ENCODE results near the gene TOM1L1.

TOM1L1 gene

GRCh38 chr17:54902611-54903010 lies 2.0 kb downstream of the TOM1L1 start:
- DNase-seq (ENCODE audit: low read depth), result no peak
- no peak for TF ChIP-seq CTCF (IDR thresholded peaks at IDR 0.05; ENCODE audit: insufficient read depth, low read depth, low read length, missing control alignments)
- H3K4me3 ChIP-seq (ENCODE audit: low read depth, low read length), result no peak overlapping the region

- no peak overlapping the region for H3K4me3 ChIP-seq (ENCODE audit: low read depth, low read length)
- no peak for DNase-seq (ENCODE audit: low read depth)
- TF ChIP-seq CTCF (IDR thresholded peaks at IDR 0.05; ENCODE audit: insufficient read depth, low read depth, low read length, missing control alignments), result no peak
Observed at GRCh38 chr17:54903375-54903774, 2.7 kb downstream of the TOM1L1 start.

GRCh38 chr17:54906683-54907082 lies 6.0 kb downstream of the TOM1L1 start:
- TF ChIP-seq CTCF (IDR thresholded peaks at IDR 0.05; ENCODE audit: insufficient read depth, low read depth, low read length, missing control alignments), result no peak
- no peak overlapping the region for H3K4me3 ChIP-seq (ENCODE audit: low read depth, low read length)
- no peak for DNase-seq (ENCODE audit: low read depth)

- TF ChIP-seq CTCF (IDR thresholded peaks at IDR 0.05; ENCODE audit: insufficient read depth, low read depth, low read length, missing control alignments), result no peak
- H3K4me3 ChIP-seq (ENCODE audit: low read depth, low read length), result no peak overlapping the region
- DNase-seq (ENCODE audit: low read depth), result no peak
Observed at GRCh38 chr17:54907376-54907775, 6.7 kb downstream of the TOM1L1 start.

GRCh38 chr17:54909766-54910165 lies 9.1 kb downstream of the TOM1L1 start:
- no peak for DNase-seq (ENCODE audit: low read depth)
- no peak for TF ChIP-seq CTCF (IDR thresholded peaks at IDR 0.05; ENCODE audit: insufficient read depth, low read depth, low read length, missing control alignments)
- no peak overlapping the region for H3K4me3 ChIP-seq (ENCODE audit: low read depth, low read length)

GRCh38 chr17:54916721-54917120 lies 16.1 kb downstream of the TOM1L1 start:
- DNase-seq (ENCODE audit: low read depth), result no peak
- H3K4me3 ChIP-seq (ENCODE audit: low read depth, low read length), result no peak overlapping the region
- TF ChIP-seq CTCF (IDR thresholded peaks at IDR 0.05; ENCODE audit: insufficient read depth, low read depth, low read length, missing control alignments), result no peak

- DNase-seq (ENCODE audit: low read depth), result no peak
- no peak for TF ChIP-seq CTCF (IDR thresholded peaks at IDR 0.05; ENCODE audit: insufficient read depth, low read depth, low read length, missing control alignments)
Observed at GRCh38 chr17:54919425-54919824, 18.8 kb downstream of the TOM1L1 start.

More at GRCh38 chr17:54919425-54919824, 18.8 kb downstream of the TOM1L1 start:
- H3K4me3 ChIP-seq (ENCODE audit: low read depth, low read length), result no peak overlapping the region

All from GM12865 (cell line).